HL-60 (cell line): ENCODE measurements around the gene EPHB2.

Source experiments
- CTCF ChIP-seq: IDR thresholded peaks from one replicate; pipeline ENCODE4 v1.5.1; 2011; ENCODE audit warnings: low read length, control low read depth, inconsistent platforms; ENCODE audit not compliant: insufficient read depth
- POLR2AphosphoS5 ChIP-seq: IDR thresholded peaks from 2 replicates; pipeline ENCODE4 v1.6.1; 2012; ENCODE audit warnings: low read depth
- REST ChIP-seq: IDR thresholded peaks from 2 replicates; pipeline ENCODE4 v1.6.1; 2012; ENCODE audit warnings: low read depth; ENCODE audit not compliant: insufficient replicate concordance
- SPI1 ChIP-seq: IDR thresholded peaks from 2 replicates; pipeline ENCODE4 v1.6.1; 2012; ENCODE audit warnings: low read depth, mild to moderate bottlenecking, borderline replicate concordance

- TF ChIP-seq SPI1 (no peak), CTCF (no peak), REST (no peak), POLR2AphosphoS5 (no peak)
Observed at GRCh38 chr1:22799971-22800370, 89.3 kb downstream of the EPHB2 start.
